ENCODE measurements around the gene CEBPZ. TPM values are rescaled to one million over a fixed set of nuclear protein-coding genes. Genes with fewer than 3 reads are reported as not detected.

Gene CEBPZ
- total and polyA plus RNA-seq, 10 of the 15 experiments (the other 5 are each of a cell fraction or from before 2014, with no cell fraction given) = 29.4 to 89.2 (median 49.5) TPM

- TF ChIP-seq CHD4 (IDR thresholded peaks at IDR 0.05) (no peak), ZBTB33 (IDR thresholded peaks at IDR 0.05) (no peak), STAT3 (IDR thresholded peaks at IDR 0.05; ENCODE audit: low read depth, low read length) (no peak), TCF7 (IDR thresholded peaks at IDR 0.05; ENCODE audit: borderline replicate concordance) (no peak), ZBED1 (IDR thresholded peaks at IDR 0.05; ENCODE audit: borderline replicate concordance) (no peak), ZBTB4 (CRISPR knock-in tag; IDR thresholded peaks at IDR 0.05) (no peak), CEBPB (IDR thresholded peaks at IDR 0.05; ENCODE audit: borderline replicate concordance in 1 of 2, low read depth in 2 of 2, low read length in 2 of 2) (no peak), CEBPZ (IDR thresholded peaks at IDR 0.05; ENCODE audit: low read depth, low read length) (no peak)
These were observed 32.7 kb downstream of the CEBPZ start (continued) for GRCh38 chr2:37198681-37199065.
